ENCODE measurements around the gene TSBP1. TPM values are rescaled to one million over a fixed set of nuclear protein-coding genes. Genes with fewer than 3 reads are reported as not detected.

The TSBP1 gene
- total RNA-seq, 2 donors from 2014 or later, result 0.45 TPM; not detected in 1

DNA sequence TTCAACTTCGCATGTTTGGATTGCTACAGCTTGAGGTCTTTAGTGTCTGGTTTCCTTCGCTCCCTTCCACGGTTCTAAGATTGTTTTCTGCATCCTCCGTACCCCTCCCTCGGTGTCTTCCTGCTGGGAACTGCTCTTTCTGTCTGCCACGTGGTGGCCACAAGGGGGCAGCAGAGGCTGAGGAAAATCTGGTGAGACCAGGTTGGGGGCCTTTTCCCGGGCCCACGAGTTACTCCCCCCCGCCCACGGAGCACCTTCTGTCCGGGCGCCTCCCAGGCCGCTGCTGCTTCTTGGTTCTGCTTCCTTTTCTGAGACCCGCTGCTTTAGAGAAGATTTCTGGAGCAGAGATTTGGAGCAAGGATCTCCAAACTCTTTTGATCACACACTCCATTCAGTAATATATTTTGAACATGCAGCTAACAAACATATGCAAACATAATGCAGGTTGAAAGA lies 126.7 kb downstream of the TSBP1 start:
- Histone ChIP-seq H3K4me3 (no peak overlapping the region), H3K27me3 (replicated peaks; ENCODE audit: insufficient read depth) (no peaks in the 10 kb centered on the region), H3K27ac (peak overlapping the region; percentile 53 to 66), H3K36me3 (no peaks in the 10 kb centered on the region), H3K4me1 (replicated peaks) (no peaks in the 10 kb centered on the region), H3K9me3 (no peaks in the 10 kb centered on the region)
- WGBS, result under 1% methylated on average over 14 of the region's 14 CpGs
- TF ChIP-seq POLR2A (IDR thresholded peaks at IDR 0.05) (no peak), POLR2AphosphoS5 (IDR thresholded peaks at IDR 0.05) (peak; percentile 62)
- TF ChIP-seq, protein P1, sequence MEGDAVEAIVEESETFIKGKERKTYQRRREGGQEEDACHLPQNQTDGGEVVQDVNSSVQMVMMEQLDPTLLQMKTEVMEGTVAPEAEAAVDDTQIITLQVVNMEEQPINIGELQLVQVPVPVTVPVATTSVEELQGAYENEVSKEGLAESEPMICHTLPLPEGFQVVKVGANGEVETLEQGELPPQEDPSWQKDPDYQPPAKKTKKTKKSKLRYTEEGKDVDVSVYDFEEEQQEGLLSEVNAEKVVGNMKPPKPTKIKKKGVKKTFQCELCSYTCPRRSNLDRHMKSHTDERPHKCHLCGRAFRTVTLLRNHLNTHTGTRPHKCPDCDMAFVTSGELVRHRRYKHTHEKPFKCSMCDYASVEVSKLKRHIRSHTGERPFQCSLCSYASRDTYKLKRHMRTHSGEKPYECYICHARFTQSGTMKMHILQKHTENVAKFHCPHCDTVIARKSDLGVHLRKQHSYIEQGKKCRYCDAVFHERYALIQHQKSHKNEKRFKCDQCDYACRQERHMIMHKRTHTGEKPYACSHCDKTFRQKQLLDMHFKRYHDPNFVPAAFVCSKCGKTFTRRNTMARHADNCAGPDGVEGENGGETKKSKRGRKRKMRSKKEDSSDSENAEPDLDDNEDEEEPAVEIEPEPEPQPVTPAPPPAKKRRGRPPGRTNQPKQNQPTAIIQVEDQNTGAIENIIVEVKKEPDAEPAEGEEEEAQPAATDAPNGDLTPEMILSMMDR (IDR thresholded peaks at IDR 0.05), result peak; percentile 91 to 94 (median 92)
- intact Hi-C loops (cut with DNase I), result loop anchor here (5.0 to 10.0 kb wide), 2 partner anchors 167 to 550 kb away; no protein-coding TSS in a partner anchor
- peak; percentile 71 for DNase-seq (ENCODE audit: low spot score)

DNA sequence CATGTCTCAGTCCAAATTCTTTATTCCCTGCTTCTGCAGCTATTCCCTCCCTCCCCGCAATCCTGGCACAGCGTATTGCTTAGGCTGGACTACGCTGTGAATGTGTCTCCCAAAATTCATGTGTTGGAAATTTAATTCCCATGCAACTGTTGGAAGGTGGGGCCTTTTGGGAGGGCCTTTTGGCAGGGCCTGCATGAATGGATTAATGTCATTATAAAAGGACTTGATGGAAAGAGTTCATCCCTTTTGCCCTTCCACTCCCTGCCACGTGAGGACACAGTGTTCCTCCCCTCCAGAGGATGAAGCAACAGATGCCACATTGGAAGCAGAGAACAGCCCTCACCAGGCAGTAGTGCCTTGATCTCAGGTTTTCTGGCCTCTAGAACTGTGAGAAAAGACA lies 127.4 kb downstream of the TSBP1 start:
- Histone ChIP-seq H3K27ac (peak overlapping the region; percentile 27 to 66), H3K4me3 (no peak overlapping the region), H3K9me3 (no peaks in the 10 kb centered on the region), H3K36me3 (no peaks in the 10 kb centered on the region), H3K27me3 (replicated peaks; ENCODE audit: insufficient read depth) (no peaks in the 10 kb centered on the region), H3K4me1 (replicated peaks) (no peaks in the 10 kb centered on the region)
- TF ChIP-seq POLR2A (IDR thresholded peaks at IDR 0.05) (no peak), POLR2AphosphoS5 (IDR thresholded peaks at IDR 0.05) (no peak)
- TF ChIP-seq, protein P1 (IDR thresholded peaks at IDR 0.05), result no peak
- 75% methylated on average over 4 of the region's 4 CpGs for WGBS
- intact Hi-C loops (cut with DNase I), result loop anchor here (10.0 kb wide), 1 partner anchor 551 kb away; no protein-coding TSS in a partner anchor
- no peak for DNase-seq (ENCODE audit: low spot score)

Small RNAs within 50 kb of the gene (small RNA-seq; reads per million reads assigned to genes)
- gene RNU6-603P, result 0 reads per million in 2 donors

Other genes starting within 250 kb of the TSBP1 start
- gene ATF6B, start 243.7 kb downstream of the TSBP1 start, total RNA-seq, result 100 to 1,000 TPM in 1 of 2 donors, 10 to 100 TPM in 1; 70.6 to 132 TPM
- gene FKBPL, start 241.6 kb downstream of the TSBP1 start, total RNA-seq, result 1 to 10 TPM; 3.6 to 6.9 TPM
- gene PRRT1, start 220.0 kb downstream of the TSBP1 start, total RNA-seq, result 1 to 10 TPM in 1 of 2 donors, under 1 TPM in 1; 0.64 to 7.2 TPM
- 10 to 100 TPM; 18.6 to 32.9 TPM for gene PPT2, start 217.8 kb downstream of the TSBP1 start, total RNA-seq
- gene EGFL8, start 207.3 kb downstream of the TSBP1 start, total RNA-seq, result 10 to 100 TPM; 12.2 to 19.5 TPM
- 100 to 1,000 TPM in 1 of 2 donors, 10 to 100 TPM in 1; 52.6 to 113 TPM for gene AGPAT1, start 195.8 kb downstream of the TSBP1 start, total RNA-seq
- 100 to 1,000 TPM in 1 of 2 donors, 10 to 100 TPM in 1; 98.6 to 129 TPM for gene RNF5, start 193.5 kb downstream of the TSBP1 start, total RNA-seq
- 1 to 10 TPM; 3.3 to 3.8 TPM for gene AGER, start 187.7 kb downstream of the TSBP1 start, total RNA-seq
- gene PBX2, start 181.7 kb downstream of the TSBP1 start, total RNA-seq, result 100 to 1,000 TPM in 1 of 2 donors, 10 to 100 TPM in 1; 61.5 to 102 TPM
- 1 to 10 TPM; 5.1 to 5.9 TPM for gene GPSM3, start 179.3 kb downstream of the TSBP1 start, total RNA-seq
- 10 to 100 TPM; 14.6 to 18.2 TPM for gene NOTCH4, start 147.8 kb downstream of the TSBP1 start, total RNA-seq
- gene BTNL2, start 35.3 kb upstream of the TSBP1 start, total RNA-seq, result not detected
- gene HLA-DRA, start 68.0 kb upstream of the TSBP1 start, total RNA-seq, result 100 to 1,000 TPM; 116 to 145 TPM
- gene HLA-DRB5, start 158.4 kb upstream of the TSBP1 start, total RNA-seq, result not detected
- 10 to 100 TPM; 14.7 to 22.1 TPM for gene HLA-DRB1, start 217.9 kb upstream of the TSBP1 start, total RNA-seq